Stimulated activated CD4-positive, alpha-beta T cell treated with anti-CD3 and anti-CD28 coated beads, Interleukin-4, amount 100 ng/mL, for 48 hours (primary cell): ENCODE results near the gene KLK6.
A peak's percentile ranks its signal among the peaks of the same experiment; 100 is the strongest.

ENCODE experiments used
- DNase-seq, 2 donors: peaks; one replicate each; pipeline ENCODE4 v3.0.0-alpha.2; 2020; ENCODE audit warnings: low read depth in 2 of 2

The KLK6 gene

GRCh38 chr19:50969413-50969760, at the start of gene KLK6:
Gene KLK6 (minus strand): TSS chr19:50969591. CDS start chr19:50968104, 1,487 bp downstream.
- DNase-seq = no peak

DNA sequence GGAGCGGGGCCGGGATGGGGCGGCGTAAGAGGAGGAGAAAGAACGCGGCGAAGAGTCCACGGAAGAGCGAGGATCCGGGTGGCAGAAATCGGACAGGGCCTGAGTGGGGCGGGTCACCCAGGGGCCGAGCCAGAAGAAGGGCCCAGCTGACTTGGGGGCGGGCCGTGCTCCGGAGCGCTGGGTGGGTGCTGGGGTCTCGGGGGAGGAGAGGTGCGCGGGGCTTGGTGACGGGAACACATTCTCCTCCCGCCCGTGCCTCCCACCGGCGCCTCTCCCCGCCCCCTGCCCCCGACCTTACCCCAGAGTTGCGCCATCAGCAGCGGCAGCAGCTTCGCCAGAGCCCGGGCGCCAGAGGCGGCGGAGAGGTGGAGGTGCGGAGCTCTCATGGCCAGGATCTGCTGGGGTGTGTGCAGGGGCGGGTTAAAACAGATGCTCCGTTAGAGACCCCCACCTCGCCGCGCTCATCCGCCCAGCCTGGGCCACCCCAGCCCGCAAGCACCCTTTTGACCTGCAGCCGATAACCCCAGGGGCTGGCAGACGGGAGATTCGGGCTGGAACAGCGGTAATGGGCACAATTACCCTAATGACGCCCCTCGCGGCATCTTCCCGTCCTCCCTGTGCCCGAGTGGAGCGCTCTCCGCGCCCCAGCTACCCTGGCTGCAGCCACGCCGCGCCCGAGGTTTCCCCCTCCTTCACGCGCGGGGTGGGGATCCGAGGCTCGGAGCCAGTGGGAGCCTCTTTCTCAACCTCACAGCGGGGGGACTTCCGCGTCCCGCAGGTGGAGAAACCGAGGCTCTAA, 49.6 kb upstream of the KLK6 start:
- no peak for DNase-seq

- peak; percentile 42 to 75 for DNase-seq
These were observed 47.6 kb upstream of the KLK6 start for GRCh38 chr19:51016798-51017683.

GRCh38 chr19:51015691-51016267, 46.4 kb upstream of the KLK6 start:
- no peak for DNase-seq

DNA sequence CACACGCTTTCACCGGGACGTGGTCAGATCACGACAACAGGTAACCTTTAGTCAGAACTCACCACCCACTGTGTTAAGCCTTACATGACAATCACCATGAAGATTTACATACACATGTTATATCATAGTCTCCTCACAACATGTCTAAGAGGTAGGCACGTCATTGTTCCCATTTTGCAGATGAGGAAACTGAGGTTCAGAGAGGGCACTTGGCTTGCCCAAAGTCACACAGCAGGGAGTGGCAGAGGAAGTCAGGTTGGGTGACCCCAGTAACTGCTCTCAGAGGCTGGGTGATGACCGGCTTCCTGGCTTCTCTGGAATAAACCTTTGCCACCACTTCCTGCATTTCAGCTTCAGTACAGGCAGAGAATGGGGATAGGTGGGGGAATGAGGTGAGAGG, 44.9 kb upstream of the KLK6 start:
- DNase-seq = no peak

GRCh38 chr19:51012661-51013190, 43.3 kb upstream of the KLK6 start:
- no peak for DNase-seq

DNA sequence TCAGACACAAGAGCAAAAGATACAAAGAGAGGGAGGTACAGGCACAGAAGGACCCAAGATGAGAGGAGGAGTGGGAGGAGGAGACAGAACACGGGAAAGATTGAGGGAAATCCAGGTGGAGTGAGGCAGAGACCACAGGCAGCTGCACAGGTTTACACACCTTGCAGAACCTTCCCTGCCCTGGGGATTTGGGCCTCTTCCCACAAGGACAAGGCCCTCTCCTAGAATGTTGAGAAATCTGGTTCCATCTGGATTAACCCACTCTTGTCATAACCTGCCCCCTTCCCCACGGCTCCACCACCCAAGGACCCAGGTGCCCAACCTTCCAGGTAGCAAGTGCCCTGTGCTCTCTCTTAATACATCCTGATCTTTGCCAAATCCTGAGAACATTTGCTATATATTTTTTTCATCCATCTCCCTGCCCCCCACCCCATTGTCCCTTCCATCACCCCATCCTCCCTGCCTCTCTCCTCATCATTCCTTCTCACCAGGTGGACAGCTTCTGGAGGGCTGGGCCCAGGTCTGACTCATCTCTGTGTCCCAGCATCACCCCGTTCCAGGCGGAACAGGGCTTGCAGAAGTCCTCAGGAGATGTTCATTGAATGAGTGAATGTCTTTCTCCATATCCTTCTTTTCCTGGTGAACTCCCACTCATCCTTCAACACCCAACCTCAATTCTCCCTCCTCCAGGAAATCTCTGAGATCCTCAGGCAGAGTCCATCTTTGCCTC, 40.8 kb upstream of the KLK6 start:
- no peak for DNase-seq

DNA sequence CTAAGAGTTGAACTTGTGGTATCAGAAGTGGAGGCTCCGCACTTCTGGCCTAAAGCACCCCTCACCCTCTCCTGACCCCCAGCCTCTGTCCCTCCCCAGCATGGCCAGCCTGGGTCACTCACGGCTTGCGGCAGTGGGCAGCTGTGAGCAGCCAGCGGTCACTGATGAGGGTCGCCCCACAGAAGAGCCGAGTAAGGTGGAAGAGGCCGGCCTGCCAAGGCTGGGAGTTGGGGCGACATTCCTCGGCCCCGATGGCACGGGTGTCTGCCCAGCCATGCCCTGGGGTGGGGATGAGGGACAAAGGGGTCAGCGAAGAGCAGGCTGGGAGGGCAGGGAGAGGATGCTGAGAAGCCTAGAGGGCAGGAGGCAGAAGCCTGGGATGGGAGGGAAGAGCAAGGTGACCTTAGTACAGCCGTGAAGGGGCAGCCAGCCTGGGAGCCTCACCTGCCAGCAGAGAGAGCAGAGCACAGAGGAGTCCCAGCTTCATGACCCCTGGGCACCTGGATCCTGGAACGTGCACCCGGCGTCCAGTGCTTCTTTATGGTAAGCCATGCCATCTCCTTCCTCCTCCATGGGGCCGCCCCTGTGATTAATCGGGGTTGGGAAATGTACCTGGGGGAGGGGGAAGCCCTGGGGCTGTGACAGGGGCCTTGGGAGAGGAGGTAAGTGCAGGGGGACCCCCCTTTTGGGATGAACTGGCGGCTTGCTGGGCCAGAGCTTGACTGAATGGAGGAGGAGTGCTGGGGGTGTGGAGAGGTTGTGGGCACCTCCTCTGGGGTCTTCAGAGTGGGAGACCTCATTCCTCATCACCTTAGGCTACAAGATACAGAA, 39.9 kb upstream of the KLK6 start:
- no peak for DNase-seq

GRCh38 chr19:51007488-51007887, 38.1 kb upstream of the KLK6 start:
- DNase-seq = no peak

DNA sequence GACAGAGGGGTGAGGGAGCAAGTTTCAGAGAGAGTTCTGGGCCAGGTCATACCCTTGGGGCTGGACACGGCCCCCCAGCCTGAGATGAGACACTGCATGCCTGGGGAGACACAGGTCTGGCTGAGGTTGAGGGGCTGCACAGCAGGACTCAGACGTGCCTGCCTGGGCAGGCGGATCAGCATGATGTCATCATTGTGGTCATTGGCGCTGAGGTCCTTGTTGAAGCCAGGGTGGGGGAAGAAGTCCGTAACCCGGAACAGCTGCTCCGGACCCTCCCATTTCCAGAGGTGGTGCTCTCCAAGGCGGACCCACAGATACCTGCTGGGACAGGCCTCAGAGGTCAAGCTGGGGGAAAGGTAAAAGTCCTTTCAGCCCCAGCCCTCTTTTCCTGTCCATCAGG, 37.0 kb upstream of the KLK6 start:
- no peak for DNase-seq

DNA sequence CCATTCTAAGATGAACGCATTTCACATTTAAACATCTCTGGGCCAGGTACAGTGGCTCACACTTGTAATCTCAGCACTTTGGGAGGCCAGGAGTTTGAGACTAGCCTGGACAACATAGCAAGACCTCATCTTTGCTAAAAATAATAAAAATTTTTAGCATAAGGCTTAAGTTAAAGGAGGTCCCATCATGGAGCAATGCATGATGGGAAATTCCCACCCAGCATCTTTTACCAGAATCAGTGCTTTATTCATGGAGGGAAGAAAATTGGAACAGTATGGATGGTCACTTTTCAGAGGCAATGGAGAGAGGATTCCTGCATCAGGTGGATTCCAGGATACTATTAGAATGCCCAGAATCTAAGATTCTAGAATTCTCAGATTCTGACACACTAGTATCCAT, 35.9 kb upstream of the KLK6 start:
- DNase-seq = no peak

DNA sequence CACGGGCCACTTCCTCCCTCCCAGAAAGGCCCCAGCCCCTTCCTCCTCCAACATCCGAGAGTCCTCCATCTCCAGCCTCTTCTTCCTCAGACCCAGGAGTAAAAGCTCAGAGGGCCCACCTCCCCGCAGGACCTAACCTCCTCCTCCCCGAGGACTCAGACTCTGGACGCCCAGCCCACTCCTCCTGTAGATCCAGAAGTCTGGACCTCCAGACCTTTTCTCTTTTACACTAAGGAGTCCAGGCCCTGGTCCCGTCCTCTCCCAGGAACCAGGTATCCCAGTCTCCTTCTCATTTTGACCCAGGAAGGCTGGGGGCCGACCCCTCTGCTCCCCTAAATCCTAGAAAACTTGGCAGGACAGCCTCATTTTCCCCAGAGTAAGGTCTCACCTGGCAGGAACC, 33.9 kb upstream of the KLK6 start:
- no peak for DNase-seq

DNA sequence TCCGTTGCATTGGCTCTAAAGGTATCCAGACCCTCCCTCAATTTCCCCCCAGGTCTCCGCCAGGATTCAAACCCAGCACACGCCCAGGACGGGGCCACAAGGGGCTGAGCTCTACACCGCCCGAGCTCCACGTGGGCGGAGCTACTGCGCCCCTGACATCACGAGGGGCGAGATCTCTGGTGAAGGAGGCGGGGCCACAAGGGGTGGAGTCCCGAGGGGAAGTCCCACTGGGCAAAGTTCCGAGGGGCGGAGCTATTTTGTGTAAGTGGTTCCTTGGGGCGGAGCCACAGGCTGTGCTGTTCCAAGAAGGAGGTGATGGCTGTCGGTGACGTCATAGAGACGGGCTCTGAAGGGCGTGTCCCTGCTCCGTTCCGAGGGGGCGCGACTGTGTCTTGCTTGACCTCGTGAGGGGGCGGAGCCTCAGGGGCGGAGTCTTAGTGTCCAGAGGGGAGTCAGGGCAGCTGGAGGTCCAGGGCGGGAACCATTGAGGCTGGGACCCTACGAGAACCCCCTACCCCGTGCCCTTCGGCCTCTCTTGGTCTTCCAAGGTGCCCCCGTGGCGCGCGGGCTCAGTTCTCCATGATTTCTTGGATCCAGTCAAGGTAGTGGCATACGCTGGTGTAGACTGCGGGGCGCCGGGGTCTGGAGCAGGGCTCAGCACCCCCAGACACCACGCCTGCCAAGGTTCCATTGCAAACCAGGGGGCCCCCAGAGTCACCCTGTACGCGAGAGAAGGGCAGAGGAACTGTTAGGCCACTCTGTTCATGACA, 33.3 kb upstream of the KLK6 start:
- peak; percentile 6 to 17 for DNase-seq

DNA sequence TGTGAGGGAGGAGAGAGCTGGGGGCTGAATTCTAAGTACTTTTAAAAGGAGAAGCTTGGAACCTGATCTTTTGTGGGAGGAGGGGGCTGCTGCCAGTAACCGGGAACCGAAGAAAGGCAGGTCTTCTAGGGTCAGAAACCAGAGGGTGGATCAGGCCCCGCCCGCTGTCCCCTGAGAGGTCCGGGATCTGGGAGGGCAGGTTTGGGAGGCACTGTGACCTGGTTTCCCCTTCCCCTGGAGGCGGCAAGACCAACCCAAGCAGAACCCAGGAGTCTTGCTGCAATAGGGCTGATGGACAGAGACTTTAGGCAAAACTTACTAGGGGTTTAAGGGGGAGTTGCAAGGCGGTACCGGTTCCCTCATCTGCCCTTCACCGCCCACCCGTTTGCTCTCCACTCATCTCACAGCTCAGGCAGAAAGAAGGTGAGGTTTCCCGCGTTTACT, 32.7 kb upstream of the KLK6 start:
- no peak for DNase-seq

- DNase-seq = no peak
These were observed 32.1 kb upstream of the KLK6 start, which contains the start of gene KLK8 for GRCh38 chr19:51001515-51001914. Gene KLK8 (minus strand): TSS chr19:51001604. CDS start chr19:51001167, 437 bp downstream.

DNA sequence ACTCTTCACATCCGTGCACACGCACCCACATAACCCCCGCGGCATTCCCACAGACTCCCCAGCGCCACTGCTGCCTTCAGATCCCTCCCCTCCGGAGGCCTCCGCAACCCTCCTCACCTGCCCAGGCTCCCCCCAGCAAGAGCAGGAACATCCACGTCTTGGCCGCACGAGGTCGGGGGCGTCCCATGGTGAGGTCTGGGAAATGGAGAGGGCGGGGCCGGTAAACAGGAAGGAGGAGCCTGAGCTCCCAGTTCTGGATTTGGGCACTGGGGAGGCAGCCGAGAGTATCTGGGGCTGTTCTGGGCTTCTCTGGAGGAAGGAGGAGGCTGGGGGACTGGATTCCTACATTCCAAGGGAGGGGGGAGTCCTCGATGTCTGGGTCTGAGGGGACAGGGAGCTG, 31.6 kb upstream of the KLK6 start:
- no peak for DNase-seq

GRCh38 chr19:51000426-51000825, 31.0 kb upstream of the KLK6 start:
- no peak for DNase-seq

DNA sequence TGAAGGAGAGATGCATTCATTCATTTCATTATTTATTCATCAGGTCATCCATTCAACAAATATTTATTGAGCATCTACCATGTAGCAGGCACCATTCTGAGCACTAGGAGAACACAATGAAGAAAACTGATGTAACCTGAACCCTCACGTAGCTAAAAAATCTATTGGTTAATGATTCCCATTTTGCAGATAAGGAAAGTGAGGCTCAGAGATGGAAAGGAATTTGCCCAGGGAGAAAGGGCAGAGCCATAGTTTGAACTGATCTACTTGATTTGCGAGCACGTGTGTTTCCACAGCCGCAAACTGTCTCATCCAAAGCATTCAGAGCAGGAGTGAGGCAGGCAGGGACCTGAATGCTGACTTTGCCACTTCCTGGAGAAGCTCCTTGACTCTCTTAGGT, 29.3 kb upstream of the KLK6 start:
- DNase-seq = no peak

GRCh38 chr19:50998061-50998460, 28.7 kb upstream of the KLK6 start:
- DNase-seq = no peak

GRCh38 chr19:50994129-50994528, 24.7 kb upstream of the KLK6 start:
- DNase-seq = no peak
